Stimulated activated CD8-positive, alpha-beta memory T cell treated with anti-CD3 and anti-CD28 coated beads, Interleukin-4, amount 100 ng/mL, for 4 hours (primary cell): Measurements from ENCODE around the gene SMIM12.

Source experiments
- DNase-seq, 2 donors: peaks; one replicate each; pipeline ENCODE4 v3.0.0-alpha.2; 2020; ENCODE audit warnings: low read depth in 2 of 2, low spot score in 1 of 2

SMIM12 gene

GRCh38 chr1:34808051-34808810 is 51.3 kb downstream of the SMIM12 start:
- DNase-seq, result no peak

- DNase-seq, result no peak
These were observed 53.2 kb downstream of the SMIM12 start for GRCh38 chr1:34806396-34806795.

GRCh38 chr1:34803770-34804169 is 55.8 kb downstream of the SMIM12 start:
- no peak for DNase-seq
